Common myeloid progenitor, CD34-positive (primary cell): ENCODE data around the gene CASZ1.

Experiments used
- CTCF ChIA-PET: fragments of 350-600 bp; sonication (Branson Sonifier 250); formaldehyde crosslinking; loops from one replicate; lab custom pipeline; 2021; ENCODE audit warnings: antibody characterized with exemption; lab: Charles Lee
- POLR2A ChIA-PET: fragments of 350-600 bp; sonication (Branson Sonifier 250); formaldehyde crosslinking; loops from one replicate; lab custom pipeline; 2021; ENCODE audit warnings: antibody characterized with exemption; lab: Charles Lee
- DNase-seq, 3 donors: peaks; one replicate each; pipeline versions ENCODE4 v3.0.0 to v3.0.0-alpha.2; 2013
- H3K27ac ChIP-seq, 2 experiments: 1 replicate in 1 of 2; 2 replicates in 1 of 2; pipeline ENCODE4 v1.7.0; 2013; ENCODE audit warnings: inconsistent platforms in 2 of 2, low read length in 2 of 2, mild to moderate bottlenecking in 2 of 2, low read depth in 1 of 2, moderate library complexity in 1 of 2; ENCODE audit not compliant: severe bottlenecking in 2 of 2, insufficient read depth in 1 of 2, poor library complexity in 1 of 2
- H3K27me3 ChIP-seq, 5 experiments: replicated peaks in 2 of 5; 1 replicate in 3 of 5; 2 replicates in 2 of 5; pipeline versions ENCODE4 v1.6.1 to v1.7.0; 2013; ENCODE audit warnings: low read length in 4 of 5, mild to moderate bottlenecking in 2 of 5, moderate library complexity in 2 of 5, inconsistent platforms in 1 of 5; ENCODE audit not compliant: insufficient read depth in 5 of 5, control insufficient read depth in 4 of 5
- H3K36me3 ChIP-seq, 4 experiments: 1 replicate in 2 of 4; 2 replicates in 2 of 4; pipeline versions ENCODE4 v1.6.1 to v1.7.0; 2013; ENCODE audit warnings: low read length in 3 of 4, control low read depth in 1 of 4, mild to moderate bottlenecking in 1 of 4; ENCODE audit not compliant: control insufficient read depth in 4 of 4, insufficient read depth in 4 of 4
- H3K4me1 ChIP-seq, 4 experiments: 1 replicate in 3 of 4; 2 replicates in 1 of 4; pipeline versions ENCODE4 v1.6.1 to v1.7.1; 2013; ENCODE audit warnings: low read length in 3 of 4, mild to moderate bottlenecking in 3 of 4, control low read depth in 1 of 4, inconsistent platforms in 1 of 4, moderate library complexity in 1 of 4; ENCODE audit not compliant: control insufficient read depth in 4 of 4, insufficient read depth in 4 of 4; ENCODE audit errors: control extremely low read depth in 1 of 4
- H3K4me3 ChIP-seq, 7 experiments: 1 replicate in 4 of 7; 2 replicates in 3 of 7; pipeline versions ENCODE4 v1.5.1 to v1.7.0; 2013; ENCODE audit warnings: mild to moderate bottlenecking in 7 of 7, low read length in 6 of 7, moderate library complexity in 6 of 7, inconsistent platforms in 2 of 7, low read depth in 2 of 7, control low read depth in 1 of 7; ENCODE audit not compliant: insufficient read depth in 4 of 7, control insufficient read depth in 1 of 7; ENCODE audit errors: extremely low read depth in 1 of 7
- H3K9me3 ChIP-seq, 5 experiments: 1 replicate in 4 of 5; 2 replicates in 1 of 5; pipeline versions ENCODE4 v1.6.1 to v1.7.1; 2013; ENCODE audit warnings: low read length in 4 of 5, mild to moderate bottlenecking in 2 of 5, inconsistent platforms in 1 of 5, low read depth in 1 of 5, moderate library complexity in 1 of 5; ENCODE audit not compliant: control insufficient read depth in 4 of 5, insufficient read depth in 2 of 5; ENCODE audit errors: control extremely low read depth in 1 of 5
- WGBS: methylation state at CpG from one replicate; pipeline ENCODE4 v1.1.5; 2013; ENCODE audit not compliant: insufficient coverage; 5-methylcytosine and 5-hydroxymethylcytosine counted together

The CASZ1 gene

DNA sequence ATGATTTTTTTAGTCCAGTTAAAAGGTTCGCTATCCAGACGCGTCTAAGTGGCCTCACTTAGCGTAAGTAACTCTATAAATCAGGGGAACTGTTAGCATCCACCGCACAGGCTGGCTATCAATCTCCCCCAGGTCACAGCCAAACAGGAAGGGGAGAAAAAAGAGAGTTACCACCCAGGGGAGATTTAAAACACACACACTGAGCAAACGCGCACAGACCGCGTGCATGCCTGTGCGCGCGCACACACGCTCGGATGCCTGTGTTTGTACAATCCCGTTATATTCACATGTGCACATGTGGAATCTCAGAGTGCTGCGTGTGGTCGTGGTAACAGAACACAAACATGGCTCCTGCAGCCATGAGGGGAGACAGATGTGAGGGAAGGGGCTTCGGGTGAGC, 125.4 kb downstream of the CASZ1 start:
- Histone ChIP-seq H3K4me3 (peak overlapping the region in 2 of 7 experiments; percentile 35 to 42), H3K27me3 (no peaks in the 10 kb centered on the region), H3K36me3 (no peaks in the 10 kb centered on the region), H3K9me3 (no peaks in the 10 kb centered on the region), H3K4me1 (peaks cover 0 to 16% (median 7%) of the 10 kb centered on the region in 4 experiments), H3K27ac (no peak overlapping the region)
- peak; percentile 27 to 82 (median 72) for DNase-seq
- POLR2A ChIA-PET: no interaction called here
- WGBS: 6% methylated on average over 17 of the region's 18 CpGs
- CTCF ChIA-PET: interaction anchor here (1.3 kb wide), 1 partner anchor 21 kb away, joined by 4 read pairs; no protein-coding TSS in a partner anchor

DNA sequence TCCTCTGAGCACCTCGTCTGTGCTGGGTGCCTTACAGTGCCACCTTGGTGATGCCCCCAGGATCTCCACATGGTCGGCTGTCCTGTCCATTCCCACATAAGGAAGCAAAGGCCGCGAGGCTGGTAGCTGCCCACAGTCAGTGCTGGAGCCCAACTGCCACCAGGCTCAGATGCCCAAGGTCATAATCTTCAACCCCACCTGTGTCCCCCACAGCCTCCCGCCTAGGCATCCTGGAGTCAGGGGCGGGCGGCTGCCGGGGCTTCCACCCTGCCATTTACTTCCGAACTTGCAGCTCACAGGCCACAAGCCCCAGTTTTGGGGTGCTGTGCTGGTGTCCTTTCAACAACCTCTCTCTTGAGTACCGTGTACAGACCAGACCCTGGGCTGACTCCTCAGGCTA, 126.3 kb downstream of the CASZ1 start:
- peaks cover 0 to 16% (median 7%) of the 10 kb centered on the region in 4 experiments for H3K4me1 ChIP-seq
- no peaks in the 10 kb centered on the region for H3K27me3 ChIP-seq
- POLR2A ChIA-PET: interaction anchor here (0.6 kb wide), 1 partner anchor 32 kb away, joined by 3 read pairs; no protein-coding TSS in a partner anchor
- WGBS: 92% methylated on average over 10 of the region's 10 CpGs
- no peak overlapping the region for H3K4me3 ChIP-seq
- no peaks in the 10 kb centered on the region for H3K9me3 ChIP-seq
- H3K36me3 ChIP-seq: peaks cover 0 to under 1% (median 0%) of the 10 kb centered on the region in 4 experiments
- CTCF ChIA-PET: interaction anchor here (1.3 kb wide), 1 partner anchor 21 kb away, joined by 4 read pairs; no protein-coding TSS in a partner anchor
- DNase-seq: no peak
- no peak overlapping the region for H3K27ac ChIP-seq

- ChIA-PET CTCF (interaction anchor here (1.3 kb wide), 1 partner anchor 22 kb away, joined by 4 read pairs; no protein-coding TSS in a partner anchor), POLR2A (interaction anchor here (0.6 kb wide), 1 partner anchor 32 kb away, joined by 3 read pairs; no protein-coding TSS in a partner anchor)
- Histone ChIP-seq H3K4me3 (no peak overlapping the region), H3K9me3 (no peaks in the 10 kb centered on the region), H3K36me3 (peaks cover 0 to 2% (median 0%) of the 10 kb centered on the region in 4 experiments), H3K4me1 (peaks cover 0 to 16% (median 7%) of the 10 kb centered on the region in 4 experiments), H3K27ac (no peak overlapping the region), H3K27me3 (no peaks in the 10 kb centered on the region)
- DNase-seq: no peak
- WGBS: 90% methylated on average over 11 of the region's 12 CpGs
Measured at GRCh38 chr1:10669570-10669969, 126.9 kb downstream of the CASZ1 start.

DNA sequence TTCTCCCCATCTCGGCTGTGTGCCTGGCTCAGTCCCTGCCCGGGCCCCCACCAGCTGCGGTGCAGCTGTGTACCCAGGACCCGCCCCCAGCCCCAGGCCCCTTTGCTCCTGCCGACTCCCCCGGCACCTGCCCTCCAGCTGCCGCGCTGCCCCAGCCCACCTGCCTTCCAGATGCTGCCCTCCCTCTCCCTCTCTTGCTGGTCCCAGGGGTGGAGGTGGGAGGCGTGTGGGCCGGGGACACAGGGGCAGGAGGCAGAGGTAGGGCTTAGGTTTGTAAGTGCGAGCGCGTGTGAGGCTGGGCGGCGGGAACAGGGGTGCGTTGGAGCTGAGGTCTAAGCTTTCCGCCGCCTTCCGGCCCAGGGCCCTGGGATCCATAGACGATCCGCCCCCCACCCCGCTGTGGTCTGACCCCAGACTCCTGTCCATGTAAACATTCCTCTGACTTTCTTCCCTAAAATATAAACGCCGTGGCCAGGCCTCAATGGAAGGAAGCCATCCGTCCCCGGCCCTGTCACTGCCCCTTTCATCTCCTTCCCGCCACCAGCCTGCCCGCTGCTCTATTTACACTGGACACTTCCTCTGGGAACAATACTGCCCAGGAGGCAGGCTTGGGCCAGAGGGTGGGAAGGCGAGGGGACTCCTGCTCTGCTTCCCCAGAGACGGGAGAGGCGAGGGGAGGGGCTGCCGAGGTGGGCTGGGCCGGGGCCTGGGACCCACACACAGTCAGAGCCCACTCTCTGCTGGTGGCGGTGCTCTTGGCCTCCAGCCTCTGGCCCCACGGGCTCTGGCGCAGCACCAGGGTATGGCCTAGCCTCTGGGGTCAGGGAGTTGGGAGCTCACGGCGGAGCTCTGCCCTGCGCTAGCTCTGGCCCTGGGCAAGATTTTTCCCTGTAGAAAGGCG, 128.3 kb downstream of the CASZ1 start:
- Histone ChIP-seq H3K27me3 (no peaks in the 10 kb centered on the region), H3K36me3 (peaks cover 0 to 3% (median under 1%) of the 10 kb centered on the region in 4 experiments), H3K27ac (no peak overlapping the region), H3K4me3 (no peak overlapping the region), H3K9me3 (no peaks in the 10 kb centered on the region), H3K4me1 (peaks cover 0 to 16% (median 7%) of the 10 kb centered on the region in 4 experiments)
- DNase-seq: no peak
- ChIA-PET CTCF (no interaction called here), POLR2A (no interaction called here)
- WGBS: 94% methylated on average over 28 of the region's 40 CpGs

DNA sequence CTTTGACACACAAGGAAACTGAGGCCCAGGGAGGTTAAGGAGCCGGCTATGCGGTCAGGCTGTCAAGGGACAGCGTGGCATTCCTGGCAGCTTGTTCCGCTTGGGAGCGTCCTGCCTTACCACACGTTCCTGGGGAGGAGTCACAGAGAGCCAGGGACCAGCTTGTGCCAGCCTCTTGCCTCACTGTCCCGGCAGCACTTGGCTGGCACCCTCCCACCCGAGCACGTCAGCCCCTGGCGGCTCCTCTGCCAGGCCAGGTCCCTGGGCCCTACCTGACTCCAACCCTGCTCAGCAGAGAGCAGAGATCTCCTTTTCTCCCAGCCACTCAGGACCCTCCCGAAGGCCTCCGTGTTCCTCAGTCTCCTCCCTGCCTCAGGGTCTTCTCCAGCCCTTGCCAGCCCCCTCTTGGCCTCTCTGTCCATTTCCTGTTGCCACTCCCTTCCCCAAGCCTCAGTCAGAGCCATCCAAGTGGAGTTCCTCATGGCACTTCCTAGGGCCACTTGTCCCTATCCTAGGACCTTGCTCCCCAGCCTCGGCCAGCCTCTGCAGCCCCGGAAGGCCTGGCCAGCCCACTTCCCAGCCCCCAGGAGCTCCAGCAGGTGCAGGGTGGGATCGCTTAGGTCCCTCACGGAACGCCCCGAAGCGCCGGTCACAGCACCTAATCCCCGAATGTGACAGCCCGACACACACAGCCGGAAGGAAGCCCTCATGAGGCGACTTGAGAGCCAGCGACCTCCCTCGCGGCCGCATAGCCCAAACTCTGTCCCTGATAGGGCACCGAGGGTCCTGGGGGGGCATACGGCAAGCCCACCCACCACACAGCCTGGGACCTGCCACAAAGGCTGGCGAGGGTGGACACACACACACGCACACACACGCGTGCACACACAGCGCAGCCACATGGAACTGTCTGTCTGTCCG, 130.3 kb downstream of the CASZ1 start:
- Histone ChIP-seq H3K27ac (no peak overlapping the region), H3K36me3 (peaks cover 0 to 3% (median under 1%) of the 10 kb centered on the region in 4 experiments), H3K27me3 (no peaks in the 10 kb centered on the region), H3K4me1 (peaks cover 0 to 13% (median 5%) of the 10 kb centered on the region in 4 experiments), H3K9me3 (no peaks in the 10 kb centered on the region), H3K4me3 (no peak overlapping the region)
- no peak for DNase-seq
- ChIA-PET CTCF (no interaction called here), POLR2A (no interaction called here)
- 96% methylated on average over 35 of the region's 36 CpGs for WGBS

- H3K27ac ChIP-seq: no peak overlapping the region
- ChIA-PET POLR2A (no interaction called here), CTCF (interaction anchor here (1.3 kb wide), 1 partner anchor 15 kb away, joined by 4 read pairs; no protein-coding TSS in a partner anchor)
- H3K4me3 ChIP-seq: no peak overlapping the region
- H3K9me3 ChIP-seq: no peaks in the 10 kb centered on the region
- no peak for DNase-seq
- 99% methylated on average over 29 of the region's 31 CpGs for WGBS
- H3K4me1 ChIP-seq: peaks cover 0 to 3% (median under 1%) of the 10 kb centered on the region in 4 experiments
- peaks cover 0 to 3% (median under 1%) of the 10 kb centered on the region in 4 experiments for H3K36me3 ChIP-seq
- no peaks in the 10 kb centered on the region for H3K27me3 ChIP-seq
Measured at GRCh38 chr1:10665226-10665625, 131.2 kb downstream of the CASZ1 start.
